Thyroid gland (tissue), 4 donors: ENCODE measurements around the gene FAM241A.

Source experiments
- POLR2A ChIP-seq, 2 donors: fragments of 450-650 bp; IDR thresholded peaks; one replicate each; pipeline ENCODE4 v1.6.1; 2017; ENCODE audit warnings: antibody characterized with exemption in 2 of 2, mild to moderate bottlenecking in 2 of 2, moderate library complexity in 1 of 2
- TF ChIP-seq, protein P1 (sequence below), 6 experiments: fragments of 200-600 bp in 3 of 6; fragments of 450-650 bp in 3 of 6; sonication (generic) in 3 of 6; IDR thresholded peaks; one replicate each; pipeline ENCODE4 v1.5.1; 2016 to 2019; ENCODE audit warnings: antibody characterized with exemption in 6 of 6, mild to moderate bottlenecking in 2 of 6, inconsistent platforms in 1 of 6, moderate library complexity in 1 of 6

DNA sequence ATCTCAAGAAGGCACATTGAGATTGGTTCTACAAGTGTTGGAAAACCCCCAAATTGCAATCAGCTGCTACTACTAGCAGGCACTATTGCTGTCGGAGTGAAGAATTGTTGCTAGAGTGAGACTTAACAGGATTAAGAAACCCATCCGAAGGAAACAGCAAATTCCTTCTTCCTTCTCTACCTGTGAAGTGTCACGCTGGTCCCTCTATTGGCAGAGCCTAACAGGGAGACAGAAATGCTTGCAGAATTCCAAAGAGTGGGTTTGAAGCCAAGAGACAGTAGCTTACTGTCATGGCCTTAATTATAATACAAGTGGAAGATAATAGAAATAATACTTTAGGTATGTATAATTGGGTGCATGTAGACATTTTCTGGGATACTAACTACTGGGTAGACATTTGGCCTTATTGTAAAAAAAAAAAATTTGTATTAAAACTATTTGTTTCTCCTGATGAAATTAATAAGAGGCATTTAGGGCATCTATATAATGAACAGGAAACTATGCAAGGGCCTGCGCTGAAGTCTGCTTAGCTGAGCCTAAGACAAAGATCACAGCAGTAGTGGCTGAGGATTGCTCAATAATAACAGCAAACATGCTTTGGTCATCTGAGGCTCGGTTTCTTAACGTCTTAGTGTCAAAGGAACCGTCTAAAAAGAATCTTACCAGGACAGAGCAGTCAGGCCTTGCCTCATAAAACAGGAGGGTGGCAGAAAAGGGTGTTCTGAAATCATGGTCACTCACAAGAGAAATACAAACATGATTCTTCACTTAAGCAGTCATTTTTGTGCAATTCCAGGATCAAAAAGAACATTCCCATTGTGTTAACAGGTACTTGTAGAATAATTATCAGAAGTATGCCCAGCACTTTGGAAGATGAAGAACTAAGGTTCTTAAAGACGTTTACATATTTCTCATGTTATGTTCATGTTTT, 40.8 kb downstream of the FAM241A start:
- TF ChIP-seq, protein P1, sequence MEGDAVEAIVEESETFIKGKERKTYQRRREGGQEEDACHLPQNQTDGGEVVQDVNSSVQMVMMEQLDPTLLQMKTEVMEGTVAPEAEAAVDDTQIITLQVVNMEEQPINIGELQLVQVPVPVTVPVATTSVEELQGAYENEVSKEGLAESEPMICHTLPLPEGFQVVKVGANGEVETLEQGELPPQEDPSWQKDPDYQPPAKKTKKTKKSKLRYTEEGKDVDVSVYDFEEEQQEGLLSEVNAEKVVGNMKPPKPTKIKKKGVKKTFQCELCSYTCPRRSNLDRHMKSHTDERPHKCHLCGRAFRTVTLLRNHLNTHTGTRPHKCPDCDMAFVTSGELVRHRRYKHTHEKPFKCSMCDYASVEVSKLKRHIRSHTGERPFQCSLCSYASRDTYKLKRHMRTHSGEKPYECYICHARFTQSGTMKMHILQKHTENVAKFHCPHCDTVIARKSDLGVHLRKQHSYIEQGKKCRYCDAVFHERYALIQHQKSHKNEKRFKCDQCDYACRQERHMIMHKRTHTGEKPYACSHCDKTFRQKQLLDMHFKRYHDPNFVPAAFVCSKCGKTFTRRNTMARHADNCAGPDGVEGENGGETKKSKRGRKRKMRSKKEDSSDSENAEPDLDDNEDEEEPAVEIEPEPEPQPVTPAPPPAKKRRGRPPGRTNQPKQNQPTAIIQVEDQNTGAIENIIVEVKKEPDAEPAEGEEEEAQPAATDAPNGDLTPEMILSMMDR (IDR thresholded peaks at IDR 0.05), result no peak
- TF ChIP-seq POLR2A (IDR thresholded peaks at IDR 0.05), result no peak
